Cardiac fibroblast (primary cell): ENCODE results near the gene PLEKHH1.

Experiments
- DNase-seq, 2 donors: peaks; one replicate each; pipeline versions ENCODE4 v3.0.0 to v3.0.0-alpha.2; 2010; ENCODE audit warnings: low read depth in 2 of 2
- H3K4me3 ChIP-seq, 2 donors: replicated peaks in 1 of 2; 1 replicate in 1 of 2; 2 replicates in 1 of 2; pipeline ENCODE4 v1.5.1; 2011; ENCODE audit warnings: low read depth in 2 of 2, low read length in 2 of 2, mild to moderate bottlenecking in 2 of 2, moderate library complexity in 1 of 2
- TF ChIP-seq, protein P1 (sequence below): IDR thresholded peaks from one replicate; pipeline ENCODE4 v1.5.1; 2011; ENCODE audit warnings: low read depth, mild to moderate bottlenecking, low read length, inconsistent platforms

The PLEKHH1 gene

DNA sequence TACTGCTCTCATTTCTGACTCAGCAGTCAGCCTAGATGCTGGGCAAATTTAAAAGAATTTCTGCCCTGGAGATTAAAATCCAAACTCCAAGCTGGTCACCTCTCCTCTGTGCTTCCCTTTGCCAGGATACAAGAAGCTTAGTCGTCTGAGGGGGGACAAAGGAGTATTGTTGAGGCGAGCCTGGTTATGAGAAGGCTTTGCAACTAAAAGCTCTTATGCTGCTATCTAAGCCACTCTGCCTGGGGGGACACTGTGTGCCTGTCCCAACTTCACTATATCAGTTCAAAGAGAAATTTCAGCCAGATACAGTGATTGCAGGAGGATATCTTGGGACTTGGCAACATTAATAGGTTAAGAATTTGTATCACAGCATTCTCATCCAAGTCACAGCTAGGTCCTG, 10.8 kb upstream of the PLEKHH1 start:
- TF ChIP-seq, protein P1, sequence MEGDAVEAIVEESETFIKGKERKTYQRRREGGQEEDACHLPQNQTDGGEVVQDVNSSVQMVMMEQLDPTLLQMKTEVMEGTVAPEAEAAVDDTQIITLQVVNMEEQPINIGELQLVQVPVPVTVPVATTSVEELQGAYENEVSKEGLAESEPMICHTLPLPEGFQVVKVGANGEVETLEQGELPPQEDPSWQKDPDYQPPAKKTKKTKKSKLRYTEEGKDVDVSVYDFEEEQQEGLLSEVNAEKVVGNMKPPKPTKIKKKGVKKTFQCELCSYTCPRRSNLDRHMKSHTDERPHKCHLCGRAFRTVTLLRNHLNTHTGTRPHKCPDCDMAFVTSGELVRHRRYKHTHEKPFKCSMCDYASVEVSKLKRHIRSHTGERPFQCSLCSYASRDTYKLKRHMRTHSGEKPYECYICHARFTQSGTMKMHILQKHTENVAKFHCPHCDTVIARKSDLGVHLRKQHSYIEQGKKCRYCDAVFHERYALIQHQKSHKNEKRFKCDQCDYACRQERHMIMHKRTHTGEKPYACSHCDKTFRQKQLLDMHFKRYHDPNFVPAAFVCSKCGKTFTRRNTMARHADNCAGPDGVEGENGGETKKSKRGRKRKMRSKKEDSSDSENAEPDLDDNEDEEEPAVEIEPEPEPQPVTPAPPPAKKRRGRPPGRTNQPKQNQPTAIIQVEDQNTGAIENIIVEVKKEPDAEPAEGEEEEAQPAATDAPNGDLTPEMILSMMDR = no peak
- no peak overlapping the region for H3K4me3 ChIP-seq
- DNase-seq = no peak

DNA sequence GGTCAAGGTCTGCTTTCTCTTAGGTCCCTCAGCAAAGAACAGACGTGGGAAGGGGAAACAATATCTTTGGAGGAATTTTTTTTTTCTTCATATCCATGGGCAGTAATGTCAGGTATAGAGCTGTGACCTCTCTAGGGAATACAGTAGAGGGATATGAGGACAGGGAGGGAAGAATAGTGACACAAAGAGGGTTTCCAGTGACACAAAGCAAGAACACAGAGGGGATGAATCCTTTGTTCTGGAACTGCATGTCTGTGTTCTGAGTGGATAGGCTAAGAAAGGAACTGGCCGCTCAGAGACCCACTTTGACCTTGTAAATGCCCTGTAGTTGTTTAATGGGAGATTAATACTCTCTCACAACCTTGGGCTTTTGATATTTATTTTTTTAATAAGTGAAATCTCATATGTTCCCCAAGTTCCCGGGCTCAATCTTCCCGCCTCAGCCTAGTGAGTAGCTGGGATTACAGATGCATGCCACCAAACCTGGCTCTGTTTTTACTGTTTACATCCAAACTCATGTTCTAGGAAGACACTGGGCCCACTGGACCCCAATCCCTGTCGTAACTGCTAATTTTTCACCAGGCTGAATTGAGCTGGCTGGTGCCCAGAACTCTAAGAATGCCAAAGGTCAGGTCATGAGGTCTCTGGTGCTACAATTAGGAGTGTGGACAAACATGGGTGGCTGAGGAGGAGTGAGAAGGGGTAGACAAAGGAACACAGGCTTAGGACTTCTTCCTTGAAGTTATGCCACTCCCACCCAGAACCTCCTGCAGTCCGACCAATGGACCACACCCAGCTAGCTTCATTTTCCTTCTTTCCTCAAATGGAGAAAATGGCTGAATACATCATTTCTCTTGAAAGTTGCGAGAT, 9.1 kb upstream of the PLEKHH1 start:
- TF ChIP-seq, protein P1 = no peak
- DNase-seq = no peak
- no peak overlapping the region for H3K4me3 ChIP-seq

DNA sequence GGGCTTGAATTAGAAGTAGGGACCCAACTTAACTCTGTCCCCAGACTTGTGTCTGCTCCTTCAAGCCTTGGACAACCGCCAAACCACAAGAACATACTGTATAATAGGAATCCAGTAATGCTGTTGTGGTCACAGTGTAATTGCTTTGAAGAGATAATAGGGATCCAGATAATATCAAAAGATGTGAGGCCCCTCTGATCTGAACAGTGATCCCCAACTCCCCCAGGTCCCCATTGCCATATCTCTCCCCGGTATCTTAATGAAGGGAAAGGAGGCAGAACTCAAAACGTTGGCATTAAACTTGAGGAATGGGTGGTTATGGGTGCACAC, 8.5 kb upstream of the PLEKHH1 start:
- TF ChIP-seq, protein P1 = no peak
- DNase-seq = peak in 1 of 2 donors; percentile 19

DNA sequence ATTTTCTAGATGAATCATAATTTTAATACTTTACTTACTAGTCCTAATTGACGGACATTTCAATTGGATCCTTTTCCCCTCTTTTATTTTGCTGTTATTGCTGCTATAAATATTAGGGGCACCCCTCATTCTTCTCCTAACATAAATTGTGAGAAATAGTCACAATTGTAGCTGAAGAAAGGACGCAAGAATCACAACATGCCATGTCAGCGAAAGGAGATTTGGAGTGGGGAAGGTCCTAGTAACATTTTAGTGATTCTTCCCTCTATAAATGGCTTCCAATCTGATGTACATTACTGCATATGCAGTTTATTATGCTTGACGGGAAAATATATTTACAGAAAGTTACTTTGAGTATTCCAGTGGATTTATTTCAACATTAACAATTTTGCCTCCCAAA, 7.7 kb upstream of the PLEKHH1 start:
- no peak for DNase-seq
- TF ChIP-seq, protein P1 = no peak
- H3K4me3 ChIP-seq = no peak overlapping the region

More for the DNA sequence above, 8.5 kb upstream of the PLEKHH1 start:
- H3K4me3 ChIP-seq = no peak overlapping the region

DNA sequence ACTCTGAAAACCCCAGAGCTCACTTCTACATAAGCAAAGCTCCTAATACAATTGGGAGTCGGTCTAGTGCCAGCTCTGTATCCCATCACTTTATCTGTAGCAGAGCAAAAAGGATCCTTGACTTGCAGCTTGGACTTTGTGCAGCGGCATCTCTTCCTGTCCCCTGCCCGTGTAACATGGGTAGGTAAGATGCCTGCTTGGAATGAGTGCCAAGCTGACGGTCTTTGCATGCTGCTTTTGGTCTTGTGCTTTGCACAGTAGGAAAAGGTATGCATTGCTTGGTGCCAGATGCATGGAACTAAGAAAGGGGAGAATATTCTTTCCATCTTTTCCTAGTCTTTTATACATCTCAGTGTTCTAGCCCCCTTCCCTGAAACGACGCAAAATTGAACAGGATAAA, 6.9 kb upstream of the PLEKHH1 start:
- no peak overlapping the region for H3K4me3 ChIP-seq
- no peak for DNase-seq
- TF ChIP-seq, protein P1 = no peak

DNA sequence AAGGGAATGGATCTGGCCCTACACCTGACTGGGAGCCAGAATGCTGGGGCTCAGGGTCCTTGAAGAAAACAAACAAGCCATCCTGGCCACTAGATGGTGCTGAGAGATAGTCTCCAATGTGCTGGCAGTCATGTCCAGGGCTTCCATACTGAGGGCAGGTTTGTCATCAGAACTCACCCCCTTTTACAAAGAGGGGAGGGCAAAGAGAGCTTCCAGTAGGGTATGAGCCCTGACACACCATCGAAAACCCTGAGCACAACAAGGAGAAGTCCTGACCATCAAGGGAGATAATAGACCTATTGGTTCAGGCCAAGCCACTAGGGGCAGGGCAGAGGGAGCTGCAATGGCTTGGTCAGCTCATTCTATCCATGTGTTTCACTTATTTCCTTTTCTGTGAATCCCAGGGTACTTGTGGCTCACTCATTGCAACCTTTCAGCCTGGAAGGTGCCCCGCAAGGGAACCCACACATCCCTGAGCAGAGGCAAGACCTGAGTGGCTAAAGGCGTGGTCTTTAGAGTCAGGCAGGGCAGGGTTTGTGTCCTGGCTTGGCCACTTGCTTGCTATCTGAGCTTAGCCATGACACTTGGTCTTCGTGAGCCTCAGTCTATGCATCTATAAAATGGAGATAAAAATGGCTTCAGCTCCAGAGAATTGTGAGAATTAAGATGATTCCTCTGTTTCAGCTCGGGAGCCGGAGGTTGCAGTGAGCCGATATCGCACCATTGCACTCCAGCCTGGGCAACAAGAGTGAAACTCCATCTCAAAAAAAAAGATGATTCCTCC, 6.2 kb upstream of the PLEKHH1 start:
- TF ChIP-seq, protein P1 = peak; percentile 55
- DNase-seq = peak; percentile 59 to 68
- no peak overlapping the region for H3K4me3 ChIP-seq
